GM19397 (cell line): Measurements from ENCODE around the gene ZNF670.
"Not testable (repeated sequence)": the region's sequence is repeated elsewhere in the genome, so short reads cannot be mapped to it uniquely, and the experiment has no call there.

Experiments used
- ATAC-seq: cut with Tn5 transposase; IDR thresholded peaks from one replicate; pipeline ENCODE4 v1.9.1; 2021; ENCODE audit warnings: mild to moderate bottlenecking, moderate library complexity; ENCODE audit not compliant: unreplicated experiment

Gene ZNF670

GRCh38 chr1:247078258-247079140 is at the start of gene ZNF670:
TSS of gene ZNF670 (minus strand) at chr1:247078811. CDS start at chr1:247078596, 215 bp downstream.
- peak; percentile 99 for ATAC-seq

- not testable (repeated sequence) for ATAC-seq
Observed at GRCh38 chr1:247127519-247128282, 49.1 kb upstream of the ZNF670 start.

- peak; percentile 57 for ATAC-seq
Observed at GRCh38 chr1:247126601-247127000, 48.0 kb upstream of the ZNF670 start.

- ATAC-seq, result peak; percentile 99
Observed at GRCh38 chr1:247126166-247126565, 47.6 kb upstream of the ZNF670 start.

- no peak for ATAC-seq
Observed at GRCh38 chr1:247121382-247121781, 42.8 kb upstream of the ZNF670 start.

- ATAC-seq, result not testable (repeated sequence)
Observed at GRCh38 chr1:247120408-247120668, 41.7 kb upstream of the ZNF670 start.

- no peak for ATAC-seq
Observed at GRCh38 chr1:247119600-247120407, 41.2 kb upstream of the ZNF670 start.

- ATAC-seq, result no peak
Observed at GRCh38 chr1:247118946-247119446, 40.4 kb upstream of the ZNF670 start.

GRCh38 chr1:247115545-247115944 is 36.9 kb upstream of the ZNF670 start:
- no peak for ATAC-seq

- no peak for ATAC-seq
Observed at GRCh38 chr1:247115141-247115510, 36.5 kb upstream of the ZNF670 start.

GRCh38 chr1:247114351-247115140 is 35.9 kb upstream of the ZNF670 start:
- no peak for ATAC-seq

- ATAC-seq, result no peak
Observed at GRCh38 chr1:247113733-247114271, 35.2 kb upstream of the ZNF670 start.

GRCh38 chr1:247113094-247113497 is 34.5 kb upstream of the ZNF670 start:
- ATAC-seq, result no peak

- no peak for ATAC-seq
Observed at GRCh38 chr1:247112479-247112781, 33.8 kb upstream of the ZNF670 start.

- no peak for ATAC-seq
Observed at GRCh38 chr1:247111700-247112478, 33.3 kb upstream of the ZNF670 start.

- no peak for ATAC-seq
Observed at GRCh38 chr1:247111259-247111699, 32.7 kb upstream of the ZNF670 start.

GRCh38 chr1:247110627-247111258 is 32.1 kb upstream of the ZNF670 start:
- no peak for ATAC-seq

- no peak for ATAC-seq
Observed at GRCh38 chr1:247107694-247108093, 29.1 kb upstream of the ZNF670 start.

GRCh38 chr1:247105966-247106365 is 27.4 kb upstream of the ZNF670 start:
- ATAC-seq, result no peak
